KG1 (cell line): Measurements from ENCODE around the gene CUX1.

Source experiments
- DNase-seq: peaks from one replicate; lab custom pipeline; 2025; lab: John Stamatoyannopoulos, UW

The CUX1 gene

GRCh38 chr7:101957744-101958525 is 140.5 kb downstream of the CUX1 start:
- DNase-seq, result no peak

- no peak for DNase-seq
These were observed 141.9 kb downstream of the CUX1 start for GRCh38 chr7:101959342-101959741.

GRCh38 chr7:101959829-101960228 is 142.4 kb downstream of the CUX1 start:
- no peak for DNase-seq

- no peak for DNase-seq
These were observed 142.9 kb downstream of the CUX1 start for GRCh38 chr7:101960323-101960722.

- no peak for DNase-seq
These were observed 143.7 kb downstream of the CUX1 start for GRCh38 chr7:101960985-101961708.

GRCh38 chr7:101961811-101962210 is 144.4 kb downstream of the CUX1 start:
- no peak for DNase-seq

GRCh38 chr7:101963693-101964092 is 146.3 kb downstream of the CUX1 start:
- DNase-seq, result no peak

GRCh38 chr7:101964680-101965452 is 147.4 kb downstream of the CUX1 start:
- DNase-seq, result no peak

- DNase-seq, result no peak
These were observed 151.5 kb downstream of the CUX1 start for GRCh38 chr7:101968720-101969466.

GRCh38 chr7:101969997-101970585 is 152.7 kb downstream of the CUX1 start:
- no peak for DNase-seq

GRCh38 chr7:101970801-101971200 is 153.4 kb downstream of the CUX1 start:
- no peak for DNase-seq

- DNase-seq, result no peak
These were observed 154.0 kb downstream of the CUX1 start for GRCh38 chr7:101971457-101971856.

- no peak for DNase-seq
These were observed 155.2 kb downstream of the CUX1 start for GRCh38 chr7:101972627-101973026.

- DNase-seq, result no peak
These were observed 155.7 kb downstream of the CUX1 start for GRCh38 chr7:101973130-101973529.

- no peak for DNase-seq
These were observed 157.0 kb downstream of the CUX1 start for GRCh38 chr7:101974393-101974792.

GRCh38 chr7:101975046-101975445 is 157.6 kb downstream of the CUX1 start:
- no peak for DNase-seq

- no peak for DNase-seq
These were observed 159.0 kb downstream of the CUX1 start for GRCh38 chr7:101976411-101976810.

GRCh38 chr7:101977249-101977648 is 159.8 kb downstream of the CUX1 start:
- no peak for DNase-seq

GRCh38 chr7:101978683-101979082 is 161.3 kb downstream of the CUX1 start:
- no peak for DNase-seq

- DNase-seq, result no peak
These were observed 165.9 kb downstream of the CUX1 start for GRCh38 chr7:101983147-101983811.
